Measurements from ENCODE around the gene NUDT9. TPM values are rescaled to one million over a fixed set of nuclear protein-coding genes. Genes with fewer than 3 reads are reported as not detected.
"Not testable (repeated sequence)": the region's sequence is repeated elsewhere in the genome, so short reads cannot be mapped to it uniquely, and the experiment has no call there.

The NUDT9 gene
- total RNA-seq, 2 donors from 2014 or later, result 10.2 to 12.6 TPM

- no peaks in the 10 kb centered on the region for H3K4me1 Mint-ChIP-seq (ENCODE audit: low read depth)
- H3K27me3 Mint-ChIP-seq (ENCODE audit: low read depth), result no peaks in the 10 kb centered on the region
- DNase-seq, result no peak
- peaks cover 1 to 7% of the 10 kb centered on the region in 2 donors for H3K36me3 Mint-ChIP-seq (ENCODE audit: insufficient read depth in 2 of 2)
- no peak overlapping the region for H3K27ac Mint-ChIP-seq
- no peak for ATAC-seq (replicated peaks in 1 of 2)
- H3K4me3 Mint-ChIP-seq, result no peak overlapping the region
- no peaks in the 10 kb centered on the region for H3K9me3 Mint-ChIP-seq
These were observed 23.6 kb downstream of the NUDT9 start for GRCh38 chr4:87445964-87446363.

- H3K27me3 Mint-ChIP-seq (ENCODE audit: low read depth); ATAC-seq (replicated peaks in 1 of 2); H3K4me1 Mint-ChIP-seq (ENCODE audit: low read depth); H3K4me3 Mint-ChIP-seq; H3K9me3 Mint-ChIP-seq; H3K36me3 Mint-ChIP-seq (ENCODE audit: insufficient read depth in 2 of 2); DNase-seq; H3K27ac Mint-ChIP-seq: not testable (repeated sequence)
These were observed 24.0 kb downstream of the NUDT9 start for GRCh38 chr4:87446375-87446774.

GRCh38 chr4:87451537-87451936 lies 29.2 kb downstream of the NUDT9 start:
- no peak for DNase-seq
- no peak overlapping the region for H3K4me3 Mint-ChIP-seq
- H3K4me1 Mint-ChIP-seq (ENCODE audit: low read depth), result no peaks in the 10 kb centered on the region
- no peak for ATAC-seq (replicated peaks in 1 of 2)
- no peaks in the 10 kb centered on the region for H3K27me3 Mint-ChIP-seq (ENCODE audit: low read depth)
- peaks cover 1 to 11% of the 10 kb centered on the region in 2 donors for H3K36me3 Mint-ChIP-seq (ENCODE audit: insufficient read depth in 2 of 2)
- peak overlapping the region; percentile 29 for H3K27ac Mint-ChIP-seq
- no peaks in the 10 kb centered on the region for H3K9me3 Mint-ChIP-seq

- Mint-ChIP-seq H3K36me3 (ENCODE audit: insufficient read depth in 2 of 2) (peaks cover 0 to 8% of the 10 kb centered on the region in 2 donors), H3K9me3 (peaks cover 0 to 3% of the 10 kb centered on the region in 2 donors), H3K27me3 (ENCODE audit: low read depth) (no peaks in the 10 kb centered on the region), H3K27ac (no peak overlapping the region), H3K4me1 (ENCODE audit: low read depth) (no peaks in the 10 kb centered on the region), H3K4me3 (no peak overlapping the region)
- DNase-seq, result no peak
- ATAC-seq (replicated peaks in 1 of 2), result no peak
These were observed 36.5 kb downstream of the NUDT9 start for GRCh38 chr4:87458913-87459312.

- H3K36me3 Mint-ChIP-seq (ENCODE audit: insufficient read depth in 2 of 2), result peaks cover 0 to 6% of the 10 kb centered on the region in 2 donors
- H3K27ac Mint-ChIP-seq, result no peak overlapping the region
- H3K4me1 Mint-ChIP-seq (ENCODE audit: low read depth), result no peaks in the 10 kb centered on the region
- no peak for ATAC-seq (replicated peaks in 1 of 2)
- H3K9me3 Mint-ChIP-seq, result peaks cover 0 to 3% of the 10 kb centered on the region in 2 donors
- no peak overlapping the region for H3K4me3 Mint-ChIP-seq
- H3K27me3 Mint-ChIP-seq (ENCODE audit: low read depth), result no peaks in the 10 kb centered on the region
- no peak for DNase-seq
These were observed 38.9 kb downstream of the NUDT9 start for GRCh38 chr4:87461281-87461700.

GRCh38 chr4:87462102-87462501 lies 39.7 kb downstream of the NUDT9 start:
- Mint-ChIP-seq H3K4me3 (no peak overlapping the region), H3K9me3 (peaks cover 0 to 3% of the 10 kb centered on the region in 2 donors), H3K27ac (no peak overlapping the region), H3K4me1 (ENCODE audit: low read depth) (no peaks in the 10 kb centered on the region), H3K36me3 (ENCODE audit: insufficient read depth in 2 of 2) (peaks cover 0 to 6% of the 10 kb centered on the region in 2 donors), H3K27me3 (ENCODE audit: low read depth) (no peaks in the 10 kb centered on the region)
- no peak for ATAC-seq (replicated peaks in 1 of 2)
- DNase-seq, result no peak

GRCh38 chr4:87465739-87466366 lies 43.5 kb downstream of the NUDT9 start:
- Mint-ChIP-seq H3K27me3 (ENCODE audit: low read depth) (no peaks in the 10 kb centered on the region), H3K9me3 (no peaks in the 10 kb centered on the region), H3K36me3 (ENCODE audit: insufficient read depth in 2 of 2) (no peaks in the 10 kb centered on the region), H3K27ac (no peak overlapping the region), H3K4me3 (no peak overlapping the region), H3K4me1 (ENCODE audit: low read depth) (no peaks in the 10 kb centered on the region)
- peak in 1 of 2 donors; percentile 19 for DNase-seq
- ATAC-seq (replicated peaks in 1 of 2), result no peak

- H3K9me3 Mint-ChIP-seq, result no peaks in the 10 kb centered on the region
- peak in 1 of 2 donors; percentile 10 for DNase-seq
- no peaks in the 10 kb centered on the region for H3K36me3 Mint-ChIP-seq (ENCODE audit: insufficient read depth in 2 of 2)
- H3K27me3 Mint-ChIP-seq (ENCODE audit: low read depth), result no peaks in the 10 kb centered on the region
- ATAC-seq (replicated peaks in 1 of 2), result peak; percentile 29 to 89
- no peak overlapping the region for H3K27ac Mint-ChIP-seq
- H3K4me3 Mint-ChIP-seq, result no peak overlapping the region
- no peaks in the 10 kb centered on the region for H3K4me1 Mint-ChIP-seq (ENCODE audit: low read depth)
These were observed 47.0 kb downstream of the NUDT9 start for GRCh38 chr4:87469390-87469789.

- H3K4me3 Mint-ChIP-seq, result no peak overlapping the region
- no peak for ATAC-seq (replicated peaks in 1 of 2)
- H3K9me3 Mint-ChIP-seq, result no peaks in the 10 kb centered on the region
- H3K36me3 Mint-ChIP-seq (ENCODE audit: insufficient read depth in 2 of 2), result no peaks in the 10 kb centered on the region
- H3K4me1 Mint-ChIP-seq (ENCODE audit: low read depth), result no peaks in the 10 kb centered on the region
- DNase-seq, result no peak
- no peak overlapping the region for H3K27ac Mint-ChIP-seq
- H3K27me3 Mint-ChIP-seq (ENCODE audit: low read depth), result no peaks in the 10 kb centered on the region
These were observed 54.6 kb downstream of the NUDT9 start for GRCh38 chr4:87476934-87477333.

GRCh38 chr4:87478732-87479250 lies 56.4 kb downstream of the NUDT9 start:
- Mint-ChIP-seq H3K36me3 (ENCODE audit: insufficient read depth in 2 of 2) (no peaks in the 10 kb centered on the region), H3K27me3 (ENCODE audit: low read depth) (no peaks in the 10 kb centered on the region), H3K27ac (no peak overlapping the region), H3K9me3 (peaks cover 0 to 3% of the 10 kb centered on the region in 2 donors), H3K4me3 (no peak overlapping the region), H3K4me1 (ENCODE audit: low read depth) (no peaks in the 10 kb centered on the region)
- ATAC-seq (replicated peaks in 1 of 2) (no peak), DNase-seq (no peak)

- Mint-ChIP-seq H3K4me3 (no peak overlapping the region), H3K27me3 (ENCODE audit: low read depth) (no peaks in the 10 kb centered on the region), H3K27ac (no peak overlapping the region), H3K9me3 (peaks cover 5 to 6% of the 10 kb centered on the region in 2 donors), H3K4me1 (ENCODE audit: low read depth) (no peaks in the 10 kb centered on the region), H3K36me3 (ENCODE audit: insufficient read depth in 2 of 2) (peaks cover 0 to 1% of the 10 kb centered on the region in 2 donors)
- ATAC-seq (replicated peaks in 1 of 2) (no peak), DNase-seq (no peak)
These were observed 59.0 kb downstream of the NUDT9 start for GRCh38 chr4:87481377-87481776.

GRCh38 chr4:87483247-87483646 lies 60.9 kb downstream of the NUDT9 start:
- not testable (repeated sequence) for H3K27ac Mint-ChIP-seq; H3K4me3 Mint-ChIP-seq; ATAC-seq (replicated peaks in 1 of 2); DNase-seq; H3K27me3 Mint-ChIP-seq (ENCODE audit: low read depth); H3K4me1 Mint-ChIP-seq (ENCODE audit: low read depth); H3K36me3 Mint-ChIP-seq (ENCODE audit: insufficient read depth in 2 of 2); H3K9me3 Mint-ChIP-seq

- not testable (repeated sequence) for H3K36me3 Mint-ChIP-seq (ENCODE audit: insufficient read depth in 2 of 2)
These were observed 66.3 kb downstream of the NUDT9 start for GRCh38 chr4:87488666-87489065.

GRCh38 chr4:87489678-87490077 lies 67.3 kb downstream of the NUDT9 start:
- Mint-ChIP-seq H3K27ac (no peak overlapping the region), H3K36me3 (ENCODE audit: insufficient read depth in 2 of 2) (peaks cover 0 to 2% of the 10 kb centered on the region in 2 donors), H3K27me3 (ENCODE audit: low read depth) (no peaks in the 10 kb centered on the region), H3K4me1 (ENCODE audit: low read depth) (peaks cover 6% of the 10 kb centered on the region), H3K4me3 (no peak overlapping the region), H3K9me3 (peaks cover 7 to 9% of the 10 kb centered on the region in 2 donors)
- DNase-seq, result no peak
- no peak for ATAC-seq (replicated peaks in 1 of 2)

More at GRCh38 chr4:87488666-87489065, 66.3 kb downstream of the NUDT9 start:
- ATAC-seq (replicated peaks in 1 of 2); H3K4me1 Mint-ChIP-seq (ENCODE audit: low read depth); DNase-seq; H3K4me3 Mint-ChIP-seq; H3K27me3 Mint-ChIP-seq (ENCODE audit: low read depth); H3K9me3 Mint-ChIP-seq; H3K27ac Mint-ChIP-seq: not testable (repeated sequence)

Data from activated T-cell treated with anti-CD3 and anti-CD28 coated beads, Interleukin-2, amount 50 U/mL, for 72 hours (primary cell).